Omental fat pad (tissue), 4 donors: ENCODE data around the gene PFKL. TPM values are rescaled to one million over a fixed set of nuclear protein-coding genes. Genes with fewer than 3 reads are reported as not detected.
"Not testable (repeated sequence)": the region's sequence is repeated elsewhere in the genome, so short reads cannot be mapped to it uniquely, and the experiment has no call there.

Experiments
- ATAC-seq: fragments of 150-250 bp; one replicate; pipeline ENCODE4 v1.9.1; 2016; ENCODE audit warnings: mild to moderate bottlenecking, moderate library complexity; ENCODE audit not compliant: low FRiP score
- DNase-seq: peaks from one replicate; pipeline ENCODE4 v3.0.0-alpha.2; 2019; ENCODE audit warnings: low spot score
- CTCF ChIP-seq, 3 donors: fragments of 450-650 bp; IDR thresholded peaks; one replicate each; pipeline ENCODE4 v1.5.1; 2016 to 2017; ENCODE audit warnings: antibody characterized with exemption in 3 of 3, mild to moderate bottlenecking in 3 of 3, moderate library complexity in 2 of 3
- total RNA-seq, 4 donors: library from RNA; depleted of rRNA; stranded (reverse); fragments of >200 nt; gene quantifications; one replicate each; pipeline ENCODE4 v1.1.0, GENCODE V29; 2016

The PFKL gene
- total RNA-seq, 4 donors from 2014 or later, result 75.7 to 114 (median 104) TPM

DNA sequence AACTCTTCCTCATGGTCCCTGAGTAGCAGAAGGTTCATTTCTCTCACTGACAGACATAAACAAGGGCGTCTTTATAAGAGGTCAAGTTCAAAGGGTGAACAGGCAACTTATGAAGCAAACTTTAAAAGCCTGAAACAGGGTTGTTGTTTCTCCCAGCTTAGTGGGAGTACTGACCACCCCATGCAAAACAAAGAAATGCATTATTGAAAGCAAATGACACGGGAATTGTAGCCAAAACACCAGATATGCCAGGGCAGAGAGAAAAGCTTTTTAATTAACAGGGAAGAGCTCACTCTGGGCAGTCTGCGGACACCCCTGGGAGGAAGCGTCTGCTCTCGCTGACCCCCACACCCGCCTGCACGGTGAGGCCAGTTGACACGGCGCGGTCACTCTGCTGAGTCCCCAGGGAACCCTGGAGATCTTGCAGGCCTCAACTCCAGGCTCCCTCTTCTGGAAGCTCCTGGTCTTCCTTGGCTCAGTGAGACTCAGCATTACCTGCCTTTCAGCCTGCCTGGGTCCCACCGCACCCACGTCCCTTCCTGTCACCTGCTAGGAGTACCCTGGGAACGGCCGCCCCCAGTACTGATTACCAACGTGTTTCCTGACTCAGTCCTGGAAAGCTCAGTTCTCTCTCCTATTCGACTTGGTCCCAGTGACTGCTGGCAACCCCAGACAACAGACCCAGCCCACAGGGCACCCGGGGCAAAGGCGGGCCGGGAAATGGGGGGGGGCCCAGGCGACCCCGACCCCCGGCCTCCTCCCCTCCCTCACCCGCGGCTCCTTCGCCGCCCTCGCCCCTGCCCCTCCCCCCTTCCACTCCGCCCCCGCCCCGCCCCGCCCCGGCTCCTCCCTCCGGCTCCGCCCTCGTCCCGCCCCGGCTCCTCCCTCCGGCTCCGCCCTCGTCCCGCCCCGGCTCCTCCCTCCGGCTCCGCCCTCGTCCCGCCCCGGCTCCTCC lies 38.4 kb downstream of the PFKL start:
- DNase-seq (no peak), ATAC-seq (peak; percentile 33)
- TF ChIP-seq CTCF (IDR thresholded peaks at IDR 0.05), result no peak

DNA sequence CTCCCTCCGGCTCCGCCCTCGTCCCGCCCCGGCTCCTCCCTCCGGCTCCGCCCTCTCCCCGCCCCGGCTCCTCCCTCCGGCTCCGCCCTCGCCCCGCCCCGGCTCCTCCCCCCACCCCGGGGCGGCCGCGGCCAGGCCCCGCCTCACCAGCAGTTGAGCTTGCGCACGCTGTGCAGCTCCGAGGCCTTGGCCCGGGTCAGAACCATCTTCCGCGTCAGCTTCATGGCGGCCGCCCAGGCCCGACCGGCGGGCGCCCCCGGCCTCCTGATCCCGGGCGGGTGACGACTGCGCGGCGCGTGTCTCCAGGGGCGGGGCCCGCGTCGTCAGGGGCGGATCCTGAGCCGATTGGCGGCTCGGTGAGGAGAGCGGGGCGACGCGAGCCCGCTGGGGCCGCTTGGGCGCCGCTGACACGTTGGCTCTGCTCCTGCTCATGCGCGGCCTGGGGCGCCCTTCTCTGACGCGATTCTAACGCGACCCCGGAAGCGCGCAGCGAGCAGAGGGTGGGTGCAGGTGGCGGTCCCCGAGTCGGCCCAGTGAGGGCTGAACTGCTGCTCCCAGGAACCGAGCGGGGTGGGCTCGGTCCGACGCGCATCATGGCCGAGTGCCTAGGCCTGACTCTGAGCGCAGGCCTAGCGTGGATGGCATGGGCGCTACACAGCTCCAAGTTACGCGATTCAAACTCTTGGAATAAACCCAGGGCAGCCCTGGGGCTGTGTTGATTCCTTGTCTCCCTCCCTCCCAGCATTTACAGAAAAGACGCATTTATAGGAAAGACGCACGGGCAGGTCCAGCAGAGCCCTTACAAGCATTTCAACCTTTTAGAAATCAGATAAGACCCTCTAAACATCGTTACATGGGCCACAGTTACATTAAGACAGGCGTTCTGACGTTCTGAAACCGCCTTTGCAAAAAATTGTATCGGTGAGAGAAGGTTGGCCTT lies 39.4 kb downstream of the PFKL start, which contains the start of gene CFAP410:
TSS of gene CFAP410 (minus strand) at position 420 of the 940 bp plus-strand sequence. CDS start at position 224, 196 bp downstream.
- no peak for TF ChIP-seq CTCF (IDR thresholded peaks at IDR 0.05)
- ATAC-seq (peak; percentile 92), DNase-seq (peak; percentile 75)

GRCh38 chr21:44341726-44342458 lies 42.0 kb downstream of the PFKL start:
- not testable (repeated sequence) for DNase-seq, ATAC-seq

DNA sequence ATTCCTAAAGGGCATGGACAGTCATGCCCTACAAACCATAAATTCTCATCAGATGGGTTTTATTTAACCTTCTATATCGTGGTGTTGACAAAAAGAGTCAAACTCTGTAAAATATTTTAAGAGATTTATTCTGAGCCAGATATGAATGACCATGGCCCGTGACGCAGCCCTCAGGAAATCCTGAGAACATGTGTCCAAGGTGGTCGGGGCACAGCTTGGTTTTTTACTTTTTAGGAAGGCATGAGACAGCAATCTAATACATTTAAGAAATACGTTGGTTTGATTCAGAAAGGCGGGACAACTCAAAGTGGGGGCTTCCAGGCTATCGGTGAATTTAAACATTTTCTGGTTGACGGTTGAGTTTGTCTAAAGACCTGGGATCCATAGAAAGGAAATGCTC lies 43.1 kb downstream of the PFKL start:
- not testable (repeated sequence) for ATAC-seq, DNase-seq

- DNase-seq, result no peak
- ATAC-seq, result no peak
- no peak for TF ChIP-seq CTCF (IDR thresholded peaks at IDR 0.05)
Measured at GRCh38 chr21:44344541-44345183, 44.8 kb downstream of the PFKL start.

DNA sequence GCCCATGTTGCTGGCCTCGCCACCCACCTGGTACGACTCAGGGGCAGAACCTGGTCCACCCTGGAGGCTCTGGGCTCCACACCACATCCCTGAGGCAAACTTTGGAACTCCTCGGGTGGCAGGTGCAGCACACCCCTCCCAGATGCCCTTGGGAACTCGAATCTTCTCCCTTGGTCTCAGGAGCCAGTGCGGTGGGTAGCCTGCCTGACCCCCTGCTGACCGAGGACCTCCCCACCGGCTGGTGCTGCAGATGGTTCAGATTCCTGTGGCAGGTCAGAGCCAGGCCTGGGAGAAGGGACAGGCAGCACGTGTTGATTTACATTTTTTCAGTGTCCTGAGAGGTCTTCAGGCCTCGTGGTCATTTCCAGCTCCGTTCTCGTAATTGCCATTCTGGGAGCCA lies 45.6 kb downstream of the PFKL start:
- ATAC-seq (no peak), DNase-seq (no peak)
- TF ChIP-seq CTCF (IDR thresholded peaks at IDR 0.05), result no peak

DNA sequence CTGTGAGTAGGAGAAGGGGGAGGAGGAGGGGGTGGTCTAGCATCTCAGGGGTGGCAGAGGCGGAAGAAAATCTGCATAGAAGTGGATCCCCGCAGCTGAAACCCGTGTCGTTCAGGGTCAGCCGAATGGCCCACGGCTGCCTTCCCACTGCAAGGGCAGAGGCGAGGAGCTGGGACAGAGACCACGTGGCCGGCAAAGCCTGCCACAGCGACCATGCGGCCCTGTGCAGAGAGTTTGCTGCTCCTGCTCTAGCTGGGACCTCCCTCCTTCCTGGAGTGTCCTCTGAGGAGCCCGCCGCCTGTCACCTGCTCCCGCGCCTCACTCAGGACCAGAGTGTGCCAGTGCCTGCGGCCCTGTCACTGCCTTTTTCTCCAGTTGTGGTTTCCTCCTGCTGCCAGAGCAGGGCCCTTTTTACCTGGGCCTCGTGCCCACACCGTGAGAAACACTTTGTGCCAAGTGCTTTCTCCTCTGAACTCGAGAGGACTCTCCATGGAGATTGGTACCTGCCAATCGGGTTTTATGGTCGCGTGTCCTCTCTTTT lies 48.1 kb downstream of the PFKL start:
- DNase-seq, result no peak
- ATAC-seq, result no peak
- no peak for TF ChIP-seq CTCF (IDR thresholded peaks at IDR 0.05)
